GM08714 (cell line): ENCODE results near the gene CBLL1.

Experiments
- H3K4me3 ChIP-seq: fragments of 200-500 bp; sonication (Bioruptor generic); 2 replicates; pipeline ENCODE4 v1.5.1; 2014; ENCODE audit warnings: mild to moderate bottlenecking, low read length, inconsistent platforms
- ZNF274 ChIP-seq: IDR thresholded peaks from 2 replicates; pipeline ENCODE4 v1.6.1; 2012; ENCODE audit warnings: mild to moderate bottlenecking, low read depth, low read length

The CBLL1 gene

GRCh38 chr7:107718456-107719193, 25.3 kb upstream of the CBLL1 start:
- TF ChIP-seq ZNF274: no peak

GRCh38 chr7:107721286-107721685, 22.7 kb upstream of the CBLL1 start:
- H3K4me3 ChIP-seq: no peak overlapping the region
- no peak for TF ChIP-seq ZNF274

More at GRCh38 chr7:107718456-107719193, 25.3 kb upstream of the CBLL1 start:
- no peak overlapping the region for H3K4me3 ChIP-seq

- no peak overlapping the region for H3K4me3 ChIP-seq
- no peak for TF ChIP-seq ZNF274
These were observed 20.7 kb upstream of the CBLL1 start for GRCh38 chr7:107723255-107723654.

- no peak overlapping the region for H3K4me3 ChIP-seq
- no peak for TF ChIP-seq ZNF274
These were observed 18.7 kb upstream of the CBLL1 start for GRCh38 chr7:107725138-107725740.

GRCh38 chr7:107726356-107727130, 17.4 kb upstream of the CBLL1 start:
- no peak overlapping the region for H3K4me3 ChIP-seq
- no peak for TF ChIP-seq ZNF274

GRCh38 chr7:107728276-107728675, 15.7 kb upstream of the CBLL1 start:
- no peak for TF ChIP-seq ZNF274
- H3K4me3 ChIP-seq: no peak overlapping the region

GRCh38 chr7:107742678-107743566, 1.0 kb upstream of the CBLL1 start:
- peak overlapping the region; percentile 95 for H3K4me3 ChIP-seq
- no peak for TF ChIP-seq ZNF274

GRCh38 chr7:107744345-107744750, 406 bp downstream of the CBLL1 start:
- TF ChIP-seq ZNF274: no peak
- peak overlapping the region; percentile 95 for H3K4me3 ChIP-seq

- no peak for TF ChIP-seq ZNF274
- no peak overlapping the region; the same call in 1 of the 2 replicates for H3K4me3 ChIP-seq
These were observed 2.1 kb downstream of the CBLL1 start for GRCh38 chr7:107746006-107746405.

- H3K4me3 ChIP-seq: no peak overlapping the region
- no peak for TF ChIP-seq ZNF274
These were observed 7.2 kb downstream of the CBLL1 start for GRCh38 chr7:107751113-107751512.

GRCh38 chr7:107754642-107755041, 10.7 kb downstream of the CBLL1 start:
- no peak for TF ChIP-seq ZNF274
- H3K4me3 ChIP-seq: no peak overlapping the region

- TF ChIP-seq ZNF274: no peak
These were observed 14.7 kb downstream of the CBLL1 start for GRCh38 chr7:107758667-107759066.

GRCh38 chr7:107767391-107767790, 23.4 kb downstream of the CBLL1 start:
- no peak overlapping the region for H3K4me3 ChIP-seq
- TF ChIP-seq ZNF274: no peak

More at GRCh38 chr7:107758667-107759066, 14.7 kb downstream of the CBLL1 start:
- H3K4me3 ChIP-seq: no peak overlapping the region

- H3K4me3 ChIP-seq: no peak overlapping the region
- no peak for TF ChIP-seq ZNF274
These were observed 24.3 kb downstream of the CBLL1 start for GRCh38 chr7:107768263-107768662.
